ENCODE results near the gene IQCH. TPM values are rescaled to one million over a fixed set of nuclear protein-coding genes. Genes with fewer than 3 reads are reported as not detected.

IQCH gene
- total and polyA plus RNA-seq, 10 donors, result 0.12 to 2.3 (median 1.3) TPM

DNA sequence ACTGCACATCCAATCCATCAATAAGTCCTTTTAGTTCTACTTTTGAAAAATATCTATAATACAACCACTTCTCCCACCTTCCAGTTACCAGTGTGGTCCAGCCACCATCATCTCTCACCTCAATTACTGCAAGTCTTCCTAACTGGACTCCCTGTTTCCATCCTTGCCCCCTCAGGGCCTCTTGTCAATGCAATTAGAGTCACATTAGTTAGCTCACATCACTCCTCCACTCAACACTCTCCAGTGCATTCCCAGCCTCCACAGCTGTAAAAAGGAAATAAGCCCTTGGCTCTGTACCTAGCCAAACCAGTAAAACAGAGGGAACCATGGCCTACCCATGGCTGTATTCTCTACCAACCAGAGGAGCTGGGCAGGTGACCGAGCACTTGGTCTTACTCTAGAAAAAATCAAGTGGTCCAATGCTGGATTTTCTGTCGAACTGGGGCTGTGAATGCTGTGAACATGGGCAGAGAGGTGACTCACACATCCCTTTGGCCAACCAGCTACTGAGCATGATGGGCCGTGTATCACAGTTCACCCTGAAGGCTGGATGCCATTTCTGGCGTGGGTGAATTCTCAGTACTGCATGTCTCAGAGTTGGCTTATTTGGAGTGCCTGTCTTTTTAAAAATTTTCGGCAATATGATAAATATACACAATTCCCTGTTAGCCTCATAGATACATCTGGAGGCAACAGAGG, 203.9 kb downstream of the IQCH start:
- intact Hi-C loops (cut with DNase I; ENCODE audit: low total_unique reads), result no loop called here

DNA sequence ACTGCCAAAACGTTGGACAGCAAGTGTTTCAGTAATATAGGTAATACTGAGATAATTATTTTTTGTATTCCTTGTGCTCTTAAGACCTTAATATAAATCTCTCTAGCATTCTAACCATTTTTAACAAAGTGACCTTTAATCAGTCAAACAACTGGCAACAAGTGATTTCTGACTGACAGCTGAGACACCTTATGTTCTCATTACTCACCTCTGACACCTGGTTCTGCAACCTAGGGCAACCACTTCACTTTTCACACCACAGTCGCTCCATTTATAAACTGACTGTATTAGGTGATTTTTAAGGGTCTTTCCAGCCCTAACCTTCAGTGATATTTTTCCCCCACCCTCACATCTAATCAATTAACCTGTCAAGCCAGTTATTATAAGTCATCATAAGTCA, 205.9 kb downstream of the IQCH start:
- no peaks in the 10 kb centered on the region for H3K36me3 ChIP-seq
- H3K9me3 ChIP-seq, result no peaks in the 10 kb centered on the region
- TF ChIP-seq, protein P1, sequence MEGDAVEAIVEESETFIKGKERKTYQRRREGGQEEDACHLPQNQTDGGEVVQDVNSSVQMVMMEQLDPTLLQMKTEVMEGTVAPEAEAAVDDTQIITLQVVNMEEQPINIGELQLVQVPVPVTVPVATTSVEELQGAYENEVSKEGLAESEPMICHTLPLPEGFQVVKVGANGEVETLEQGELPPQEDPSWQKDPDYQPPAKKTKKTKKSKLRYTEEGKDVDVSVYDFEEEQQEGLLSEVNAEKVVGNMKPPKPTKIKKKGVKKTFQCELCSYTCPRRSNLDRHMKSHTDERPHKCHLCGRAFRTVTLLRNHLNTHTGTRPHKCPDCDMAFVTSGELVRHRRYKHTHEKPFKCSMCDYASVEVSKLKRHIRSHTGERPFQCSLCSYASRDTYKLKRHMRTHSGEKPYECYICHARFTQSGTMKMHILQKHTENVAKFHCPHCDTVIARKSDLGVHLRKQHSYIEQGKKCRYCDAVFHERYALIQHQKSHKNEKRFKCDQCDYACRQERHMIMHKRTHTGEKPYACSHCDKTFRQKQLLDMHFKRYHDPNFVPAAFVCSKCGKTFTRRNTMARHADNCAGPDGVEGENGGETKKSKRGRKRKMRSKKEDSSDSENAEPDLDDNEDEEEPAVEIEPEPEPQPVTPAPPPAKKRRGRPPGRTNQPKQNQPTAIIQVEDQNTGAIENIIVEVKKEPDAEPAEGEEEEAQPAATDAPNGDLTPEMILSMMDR (IDR thresholded peaks at IDR 0.05 in 8 of 11, conservative IDR thresholded peaks at IDR 0.05 in 3 of 11), result no peak
- TF ChIP-seq POLR2AphosphoS5 (IDR thresholded peaks at IDR 0.05), result no peak
- TF ChIP-seq POLR2A (IDR thresholded peaks at IDR 0.05), result no peak
- H3K4me3 ChIP-seq, result no peak overlapping the region
- peaks cover 0 to 6% (median 0%) of the 10 kb centered on the region in 6 donors for H3K4me1 ChIP-seq
- WGBS, 5 donors, result 70 to 87% (median 71%) methylated on average over 2 of the region's 2 CpGs
- peaks cover 0 to 6% (median 0%) of the 10 kb centered on the region in 7 donors for H3K27me3 ChIP-seq (replicated peaks in 1 of 7)
- intact Hi-C loops (cut with DNase I; ENCODE audit: low total_unique reads), result no loop called here
- DNase-seq, result no peak
- H3K27ac ChIP-seq, result no peak overlapping the region

More for the DNA sequence above, 203.9 kb downstream of the IQCH start:
- no peak for TF ChIP-seq POLR2A (IDR thresholded peaks at IDR 0.05)
- TF ChIP-seq POLR2AphosphoS5 (IDR thresholded peaks at IDR 0.05), result no peak
- TF ChIP-seq, protein P1 (IDR thresholded peaks at IDR 0.05 in 8 of 11, conservative IDR thresholded peaks at IDR 0.05 in 3 of 11), result no peak
- 90 to 97% (median 92%) methylated on average over 5 of the region's 5 CpGs for WGBS, 5 donors
- peaks cover 0 to 6% (median 0%) of the 10 kb centered on the region in 7 donors for H3K27me3 ChIP-seq (replicated peaks in 1 of 7)
- no peak overlapping the region for H3K27ac ChIP-seq
- peaks cover 0 to 8% (median 0%) of the 10 kb centered on the region in 6 donors for H3K36me3 ChIP-seq
- peaks cover 0 to 6% (median 0%) of the 10 kb centered on the region in 6 donors for H3K4me1 ChIP-seq
- no peaks in the 10 kb centered on the region for H3K9me3 ChIP-seq
- H3K4me3 ChIP-seq, result no peak overlapping the region
- DNase-seq, result no peak

DNA sequence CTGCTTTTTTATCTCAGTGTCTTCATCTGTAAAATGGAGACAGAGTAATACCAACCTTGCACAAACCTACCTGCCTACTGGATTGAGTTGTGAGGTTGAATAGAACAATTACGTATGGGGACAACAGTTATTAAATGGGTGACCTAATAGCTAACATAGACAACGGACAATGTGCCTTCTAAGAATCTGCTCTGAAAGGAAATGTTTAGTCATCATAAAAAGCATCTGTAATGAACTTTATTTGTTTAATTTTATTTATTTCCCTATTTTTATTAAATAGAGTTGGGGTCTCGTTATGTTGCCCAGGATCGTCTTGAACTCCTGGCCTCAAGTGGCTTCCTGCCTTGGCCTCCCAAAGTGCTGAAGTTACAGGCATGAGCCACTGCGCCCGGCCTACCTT, 207.1 kb downstream of the IQCH start:
- 94 to 98% (median 96%) methylated on average over 6 of the region's 6 CpGs for WGBS, 5 donors
- H3K9me3 ChIP-seq, result no peaks in the 10 kb centered on the region
- peaks cover 0 to under 1% (median 0%) of the 10 kb centered on the region in 7 donors for H3K27me3 ChIP-seq (replicated peaks in 1 of 7)
- intact Hi-C loops (cut with DNase I; ENCODE audit: low total_unique reads), result no loop called here
- no peak for DNase-seq
- TF ChIP-seq POLR2A (IDR thresholded peaks at IDR 0.05) (no peak), POLR2AphosphoS5 (IDR thresholded peaks at IDR 0.05) (no peak)
- TF ChIP-seq, protein P1 (IDR thresholded peaks at IDR 0.05 in 8 of 11, conservative IDR thresholded peaks at IDR 0.05 in 3 of 11), result no peak
- H3K4me1 ChIP-seq, result peaks cover 0 to 4% (median 0%) of the 10 kb centered on the region in 6 donors
- H3K36me3 ChIP-seq, result peaks cover 0 to 6% (median 0%) of the 10 kb centered on the region in 6 donors
- H3K4me3 ChIP-seq, result no peak overlapping the region
- no peak overlapping the region for H3K27ac ChIP-seq

DNA sequence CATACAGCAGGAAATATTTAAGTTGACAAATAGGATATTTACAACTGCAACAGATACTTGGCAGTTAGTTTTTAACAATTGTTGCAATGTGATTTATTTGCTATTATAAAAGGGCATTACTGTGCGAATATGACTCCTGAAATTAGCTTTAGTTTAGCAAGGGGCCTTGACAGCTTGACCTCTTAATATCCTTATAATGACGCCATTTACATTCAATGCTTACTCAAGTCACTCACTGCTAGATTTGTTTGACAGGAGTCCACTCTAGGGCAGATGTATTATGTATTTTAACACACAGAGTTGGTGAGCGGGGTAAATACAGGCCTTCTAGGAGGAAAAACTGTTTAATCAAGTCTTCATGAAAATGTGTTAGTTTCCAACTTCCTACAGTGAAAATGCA, 208.3 kb downstream of the IQCH start:
- Histone ChIP-seq H3K36me3 (peaks cover 0 to 6% (median 0%) of the 10 kb centered on the region in 6 donors), H3K9me3 (no peaks in the 10 kb centered on the region), H3K4me3 (no peak overlapping the region), H3K4me1 (no peaks in the 10 kb centered on the region), H3K27me3 (replicated peaks in 1 of 7) (no peaks in the 10 kb centered on the region), H3K27ac (no peak overlapping the region)
- WGBS, 5 donors, result 80 to 88% (median 86%) methylated on average over 3 of the region's 3 CpGs
- DNase-seq, result no peak
- intact Hi-C loops (cut with DNase I; ENCODE audit: low total_unique reads), result no loop called here
- TF ChIP-seq POLR2A (IDR thresholded peaks at IDR 0.05) (no peak), POLR2AphosphoS5 (IDR thresholded peaks at IDR 0.05) (no peak)
- TF ChIP-seq, protein P1 (IDR thresholded peaks at IDR 0.05 in 8 of 11, conservative IDR thresholded peaks at IDR 0.05 in 3 of 11), result no peak
